ENCODE measurements around the gene KIF18B. TPM values are rescaled to one million over a fixed set of nuclear protein-coding genes. Genes with fewer than 3 reads are reported as not detected.

Gene KIF18B
- total and polyA plus RNA-seq, 2 donors (not counting 1 experiment from before 2014, with no cell fraction given) = 0.44 to 0.48 TPM

GRCh38 chr17:44884941-44885340, 62.6 kb downstream of the KIF18B start:
- intact Hi-C loops (cut with micrococcal nuclease) = no loop called here
- no peaks in the 10 kb centered on the region for H3K9me3 ChIP-seq (ENCODE audit: control extremely low read depth in 1 of 3, control insufficient read depth in 2 of 3, insufficient read depth in 1 of 3, low read length in 2 of 3)
- no peak overlapping the region for H3K4me2 ChIP-seq (replicated peaks; ENCODE audit: low read depth, low read length, poor library complexity, severe bottlenecking)
- Mint-ChIP-seq H3K4me3 (no peak overlapping the region), H3K9me3 (ENCODE audit: insufficient read depth) (no peaks in the 10 kb centered on the region), H3K4me1 (peaks cover 3% of the 10 kb centered on the region), H3K27me3 (no peaks in the 10 kb centered on the region), H3K27ac (no peak overlapping the region)
- peaks cover 8 to 67% of the 10 kb centered on the region in 2 experiments for H3K36me3 ChIP-seq (replicated peaks in 1 of 2; ENCODE audit: control extremely low read depth in 1 of 2, control insufficient read depth in 1 of 2, extremely low read depth in 1 of 2, insufficient read depth in 2 of 2, low read length in 1 of 2)
- H3K27ac ChIP-seq (ENCODE audit: low read length in 2 of 2) = no peak overlapping the region
- WGBS (ENCODE audit: insufficient coverage) = 100% methylated on average over 1 of the region's 2 CpGs
- H3K4me3 ChIP-seq (ENCODE audit: control extremely low read depth in 1 of 5, extremely low read depth in 1 of 5, insufficient read depth in 1 of 5, low read depth in 2 of 5, low read length in 4 of 5) = no peak overlapping the region
- peaks cover 14 to 17% of the 10 kb centered on the region in 2 donors for H3K4me1 ChIP-seq (ENCODE audit: control insufficient read depth in 2 of 2, insufficient read depth in 2 of 2, low read length in 2 of 2)
- H3K79me2 ChIP-seq (ENCODE audit: control insufficient read depth, insufficient read depth, low read length) = peaks cover 32% of the 10 kb centered on the region
- DNase-seq = no peak
- no peak for ATAC-seq (ENCODE audit: low read depth)
- ChIA-PET POLR2A (no interaction called here), CTCF (interaction anchor here (1.3 kb wide), 1 partner anchor 9 kb away, joined by 3 read pairs; no protein-coding TSS in a partner anchor)
- peaks cover 33% of the 10 kb centered on the region for H4K20me1 ChIP-seq (ENCODE audit: control insufficient read depth, insufficient read depth, low read length, poor library complexity, severe bottlenecking)
- H3K9ac ChIP-seq (ENCODE audit: low read length) = no peak overlapping the region
- TF ChIP-seq EZH2 (IDR thresholded peaks at IDR 0.05; ENCODE audit: borderline replicate concordance, insufficient read depth, low read depth, low read length, poor library complexity, severe bottlenecking) (no peak), CTCF (IDR thresholded peaks at IDR 0.05) (no peak)
- H2AFZ ChIP-seq (ENCODE audit: insufficient read depth, low read depth, low read length, poor library complexity, severe bottlenecking) = no peak overlapping the region
- no peaks in the 10 kb centered on the region for H3K27me3 ChIP-seq (replicated peaks in 1 of 4; ENCODE audit: control extremely low read depth in 1 of 4, control insufficient read depth in 3 of 4, insufficient read depth in 4 of 4, low read length in 3 of 4)

GRCh38 chr17:44881145-44881544, 66.4 kb downstream of the KIF18B start:
- H4K20me1 ChIP-seq (ENCODE audit: control insufficient read depth, insufficient read depth, low read length, poor library complexity, severe bottlenecking) = no peaks in the 10 kb centered on the region
- H3K27ac Mint-ChIP-seq = no peak overlapping the region
- ChIA-PET CTCF (interaction anchor here (0.6 to 1.2 kb wide), 6 partner anchors 10 to 350 kb away, joined by 3 to 4 read pairs (median 4); no protein-coding TSS in a partner anchor), POLR2A (no interaction called here)
- DNase-seq (no peak), ATAC-seq (ENCODE audit: low read depth) (no peak)
- H3K4me3 Mint-ChIP-seq = no peak overlapping the region
- intact Hi-C loops (cut with micrococcal nuclease) = no loop called here
- H3K36me3 ChIP-seq (replicated peaks in 1 of 2; ENCODE audit: control extremely low read depth in 1 of 2, control insufficient read depth in 1 of 2, extremely low read depth in 1 of 2, insufficient read depth in 2 of 2, low read length in 1 of 2) = peaks cover 16 to 75% of the 10 kb centered on the region in 2 experiments
- H3K9me3 ChIP-seq (ENCODE audit: control extremely low read depth in 1 of 3, control insufficient read depth in 2 of 3, insufficient read depth in 1 of 3, low read length in 2 of 3) = no peaks in the 10 kb centered on the region
- H3K27ac ChIP-seq (ENCODE audit: low read length in 2 of 2) = no peak overlapping the region
- H3K27me3 Mint-ChIP-seq = no peaks in the 10 kb centered on the region
- H2AFZ ChIP-seq (ENCODE audit: insufficient read depth, low read depth, low read length, poor library complexity, severe bottlenecking) = no peak overlapping the region
- no peaks in the 10 kb centered on the region for H3K4me1 ChIP-seq (ENCODE audit: control insufficient read depth in 2 of 2, insufficient read depth in 2 of 2, low read length in 2 of 2)
- H3K79me2 ChIP-seq (ENCODE audit: control insufficient read depth, insufficient read depth, low read length) = no peaks in the 10 kb centered on the region
- TF ChIP-seq CTCF (IDR thresholded peaks at IDR 0.05) = no peak
- TF ChIP-seq EZH2 (IDR thresholded peaks at IDR 0.05; ENCODE audit: borderline replicate concordance, insufficient read depth, low read depth, low read length, poor library complexity, severe bottlenecking) = no peak
- H3K4me1 Mint-ChIP-seq = no peaks in the 10 kb centered on the region
- WGBS (ENCODE audit: insufficient coverage) = no CpG with 5 or more reads among the region's 4 CpGs
- no peak overlapping the region for H3K9ac ChIP-seq (ENCODE audit: low read length)
- no peaks in the 10 kb centered on the region for H3K27me3 ChIP-seq (replicated peaks in 1 of 4; ENCODE audit: control extremely low read depth in 1 of 4, control insufficient read depth in 3 of 4, insufficient read depth in 4 of 4, low read length in 3 of 4)
- H3K4me3 ChIP-seq (ENCODE audit: control extremely low read depth in 1 of 5, extremely low read depth in 1 of 5, insufficient read depth in 1 of 5, low read depth in 2 of 5, low read length in 4 of 5) = no peak overlapping the region
- H3K9me3 Mint-ChIP-seq (ENCODE audit: insufficient read depth) = no peaks in the 10 kb centered on the region
- no peak overlapping the region for H3K4me2 ChIP-seq (replicated peaks; ENCODE audit: low read depth, low read length, poor library complexity, severe bottlenecking)
